Panc1 (cell line): ENCODE data around the gene FAM168B.

Source experiments
- POLR2AphosphoS5 ChIP-seq: IDR thresholded peaks from 2 replicates; pipeline ENCODE4 v1.6.1; 2012; ENCODE audit warnings: mild to moderate bottlenecking, low read depth, low read length, moderate library complexity
- REST ChIP-seq, 2 experiments: IDR thresholded peaks; 2 replicates each; pipeline ENCODE4 v1.6.1; 2011 to 2012; ENCODE audit warnings: low read depth in 2 of 2, control low read depth in 1 of 2, low read length in 1 of 2, mild to moderate bottlenecking in 1 of 2, moderate library complexity in 1 of 2; ENCODE audit not compliant: insufficient read depth in 1 of 2
- SIN3A ChIP-seq: IDR thresholded peaks from 2 replicates; pipeline ENCODE4 v1.6.1; 2012; ENCODE audit warnings: low read depth, mild to moderate bottlenecking, low read length, moderate library complexity, borderline replicate concordance; ENCODE audit not compliant: insufficient read depth
- TCF7L2 ChIP-seq: IDR thresholded peaks from 2 replicates; pipeline ENCODE4 v1.6.1; 2011; ENCODE audit warnings: mild to moderate bottlenecking, low read depth, low read length, inconsistent platforms
- TF ChIP-seq, protein P1 (sequence below): fragments of 450-650 bp; IDR thresholded peaks from 2 replicates; pipeline ENCODE4 v1.5.1; 2017; ENCODE audit warnings: mild to moderate bottlenecking

DNA sequence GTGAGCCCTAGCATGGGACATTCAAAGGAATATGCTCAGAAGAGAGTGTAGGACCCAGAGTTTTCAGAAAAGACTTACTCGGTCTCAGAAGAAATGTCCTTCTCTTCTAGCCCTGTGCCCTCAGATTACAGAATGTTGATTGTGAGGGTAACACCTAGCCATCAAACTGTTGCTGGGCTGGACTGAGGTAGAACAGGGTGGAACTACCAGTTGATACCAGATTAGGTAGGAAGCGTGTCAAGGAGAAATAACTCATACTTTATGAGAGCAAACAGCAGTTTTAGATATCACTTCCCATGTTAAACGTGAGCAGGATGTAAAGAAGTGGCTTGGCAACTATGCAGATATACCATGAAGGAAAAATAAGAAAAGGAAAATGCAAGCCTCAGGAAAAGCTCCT is 34.7 kb upstream of the FAM168B start:
- TF ChIP-seq, protein P1, sequence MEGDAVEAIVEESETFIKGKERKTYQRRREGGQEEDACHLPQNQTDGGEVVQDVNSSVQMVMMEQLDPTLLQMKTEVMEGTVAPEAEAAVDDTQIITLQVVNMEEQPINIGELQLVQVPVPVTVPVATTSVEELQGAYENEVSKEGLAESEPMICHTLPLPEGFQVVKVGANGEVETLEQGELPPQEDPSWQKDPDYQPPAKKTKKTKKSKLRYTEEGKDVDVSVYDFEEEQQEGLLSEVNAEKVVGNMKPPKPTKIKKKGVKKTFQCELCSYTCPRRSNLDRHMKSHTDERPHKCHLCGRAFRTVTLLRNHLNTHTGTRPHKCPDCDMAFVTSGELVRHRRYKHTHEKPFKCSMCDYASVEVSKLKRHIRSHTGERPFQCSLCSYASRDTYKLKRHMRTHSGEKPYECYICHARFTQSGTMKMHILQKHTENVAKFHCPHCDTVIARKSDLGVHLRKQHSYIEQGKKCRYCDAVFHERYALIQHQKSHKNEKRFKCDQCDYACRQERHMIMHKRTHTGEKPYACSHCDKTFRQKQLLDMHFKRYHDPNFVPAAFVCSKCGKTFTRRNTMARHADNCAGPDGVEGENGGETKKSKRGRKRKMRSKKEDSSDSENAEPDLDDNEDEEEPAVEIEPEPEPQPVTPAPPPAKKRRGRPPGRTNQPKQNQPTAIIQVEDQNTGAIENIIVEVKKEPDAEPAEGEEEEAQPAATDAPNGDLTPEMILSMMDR, result no peak
- no peak for TF ChIP-seq TCF7L2
- no peak for TF ChIP-seq SIN3A
- TF ChIP-seq POLR2AphosphoS5, result no peak
- TF ChIP-seq REST (IDR thresholded peaks at IDR 0.05; ENCODE audit: insufficient read depth in 1 of 2, low read depth in 2 of 2, low read length in 1 of 2), result no peak
